Measurements from ENCODE around the gene PODXL2.
"Not testable (repeated sequence)": the region's sequence is repeated elsewhere in the genome, so short reads cannot be mapped to it uniquely, and the experiment has no call there.

PODXL2 gene

GRCh38 chr3:127630811-127631714, 2.1 kb downstream of the PODXL2 start:
- peak; percentile 50 for DNase-seq

DNA sequence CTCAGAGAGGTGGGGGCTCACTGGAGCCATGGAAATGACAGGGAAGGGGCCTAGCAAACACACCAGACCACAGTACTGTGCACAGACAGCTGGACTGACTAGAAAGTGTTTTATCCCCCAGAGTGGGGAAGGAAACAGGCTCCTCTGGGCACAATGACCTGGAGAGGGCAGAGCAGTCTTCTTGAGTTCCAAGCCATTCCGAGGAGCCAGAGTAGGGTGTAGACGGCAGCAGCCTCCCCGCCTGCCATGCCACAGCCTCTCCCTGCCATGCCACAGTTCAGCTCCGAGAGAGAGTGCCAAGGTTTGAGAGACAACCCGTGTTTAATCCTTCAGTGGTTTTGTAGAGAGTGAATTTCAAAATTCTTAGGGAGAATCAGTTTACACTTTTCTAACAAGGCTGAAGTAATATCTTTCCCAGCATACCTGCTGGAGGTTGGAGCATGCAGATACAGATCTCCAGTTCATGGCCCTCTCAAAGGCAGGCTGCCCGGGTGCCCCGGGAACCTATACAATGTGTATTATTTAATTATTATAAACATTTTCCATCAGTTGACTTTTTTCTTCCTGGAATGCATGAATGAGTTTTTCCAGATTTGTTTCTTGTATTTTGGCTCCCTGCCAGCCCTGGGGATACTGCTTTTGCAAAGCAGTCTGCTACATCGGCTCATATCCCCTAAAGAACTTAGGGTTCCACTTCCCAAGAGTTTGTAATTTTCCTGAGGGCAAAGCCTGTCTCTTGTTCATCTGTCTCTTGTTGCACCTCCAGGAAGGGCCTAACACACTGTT, 3.2 kb downstream of the PODXL2 start:
- DNase-seq, result no peak

- no peak for DNase-seq
These were observed 5.7 kb downstream of the PODXL2 start for GRCh38 chr3:127634653-127635052.

DNA sequence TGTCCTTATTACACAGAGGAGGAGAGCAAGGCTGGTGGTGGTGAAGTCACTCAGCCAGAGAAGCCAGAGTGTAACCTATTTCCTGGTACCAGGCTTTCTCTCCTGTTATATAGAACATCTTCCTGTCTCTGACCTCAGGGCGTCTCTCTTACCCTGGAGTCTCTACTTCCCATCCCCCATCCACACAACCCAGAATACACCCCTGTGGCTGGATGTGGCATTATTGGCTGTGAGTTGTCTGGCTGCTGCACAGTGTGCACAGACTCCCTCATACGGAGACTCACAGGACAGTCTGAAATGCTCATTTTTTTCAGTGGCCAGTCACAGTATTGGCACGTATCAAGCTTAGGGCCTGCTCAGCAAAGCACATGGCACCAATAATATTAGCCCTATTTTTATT, 8.6 kb downstream of the PODXL2 start:
- DNase-seq, result no peak

DNA sequence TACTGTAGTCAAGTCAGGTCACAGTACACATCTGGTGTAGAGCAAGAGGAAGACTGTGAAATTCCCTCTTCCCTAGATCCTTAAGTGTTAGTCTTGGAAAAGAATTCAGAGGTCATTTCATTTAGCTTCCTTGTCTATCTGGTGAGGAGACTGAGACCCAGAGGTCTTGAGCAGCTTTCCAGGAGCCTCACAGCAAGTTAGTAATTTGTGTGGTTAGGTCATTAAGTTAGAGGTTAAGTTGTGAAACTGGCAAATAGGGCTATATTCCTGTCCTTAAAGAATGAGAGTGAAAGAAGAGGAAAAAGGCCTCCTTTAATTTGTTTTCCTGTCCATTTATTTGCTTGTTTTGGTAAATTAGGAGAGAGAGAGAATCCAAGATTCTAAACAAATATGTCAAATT, 9.0 kb downstream of the PODXL2 start:
- no peak for DNase-seq

DNA sequence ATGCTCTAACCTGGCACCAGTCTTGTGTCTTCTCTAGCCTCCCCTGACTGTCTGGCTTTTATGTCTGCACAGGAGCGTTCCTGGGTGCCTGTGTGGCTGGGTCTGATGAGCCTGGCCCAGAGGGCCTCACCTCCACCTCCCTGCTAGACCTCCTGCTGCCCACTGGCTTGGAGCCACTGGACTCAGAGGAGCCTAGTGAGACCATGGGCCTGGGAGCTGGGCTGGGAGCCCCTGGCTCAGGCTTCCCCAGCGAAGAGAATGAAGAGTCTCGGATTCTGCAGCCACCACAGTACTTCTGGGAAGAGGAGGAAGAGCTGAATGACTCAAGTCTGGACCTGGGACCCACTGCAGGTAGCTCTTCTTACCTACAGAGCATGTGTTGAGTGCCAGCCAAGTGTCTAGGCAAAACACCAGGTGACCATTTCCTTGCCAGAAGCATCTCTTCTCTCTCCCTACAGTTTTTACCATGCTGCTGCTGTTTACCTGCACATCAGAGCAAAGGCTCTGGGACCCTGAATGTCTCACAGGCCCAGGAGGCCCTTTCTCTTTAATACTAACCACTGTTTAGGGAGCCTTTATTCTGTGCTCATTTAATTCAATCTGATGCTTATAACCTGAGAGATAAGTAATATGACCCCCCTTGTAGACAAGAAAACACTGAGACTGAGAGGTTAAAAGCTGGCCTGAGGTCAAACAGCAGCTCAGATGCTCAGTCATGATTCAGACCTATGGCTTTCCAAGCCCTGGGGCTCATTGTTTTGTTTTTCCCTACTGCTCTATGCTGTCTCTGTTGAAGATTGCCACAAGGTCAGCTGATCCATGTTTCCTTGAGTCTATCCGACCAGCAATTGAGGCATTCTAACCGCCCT, 10.4 kb downstream of the PODXL2 start:
- no peak for DNase-seq

DNA sequence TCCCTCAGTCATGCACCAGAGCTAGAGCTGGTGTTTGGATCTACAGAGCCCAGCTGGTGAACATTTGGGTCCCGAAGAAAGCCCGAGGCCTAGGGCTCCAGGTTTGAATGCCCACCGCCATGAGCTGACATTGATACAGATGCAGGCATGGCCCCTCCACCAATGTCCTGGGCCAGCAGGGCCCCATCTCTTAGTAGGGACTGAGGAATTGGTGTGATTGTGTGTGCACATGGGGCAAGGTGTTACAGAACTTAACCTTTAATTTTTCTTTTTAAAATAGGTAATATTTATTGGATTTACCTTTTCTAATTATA, 11.0 kb downstream of the PODXL2 start:
- DNase-seq, result no peak

GRCh38 chr3:127644641-127645370, 15.8 kb downstream of the PODXL2 start:
- DNase-seq, result no peak

GRCh38 chr3:127645371-127646015, 16.5 kb downstream of the PODXL2 start:
- DNase-seq, result no peak

GRCh38 chr3:127646501-127647046, 17.6 kb downstream of the PODXL2 start:
- DNase-seq, result no peak

DNA sequence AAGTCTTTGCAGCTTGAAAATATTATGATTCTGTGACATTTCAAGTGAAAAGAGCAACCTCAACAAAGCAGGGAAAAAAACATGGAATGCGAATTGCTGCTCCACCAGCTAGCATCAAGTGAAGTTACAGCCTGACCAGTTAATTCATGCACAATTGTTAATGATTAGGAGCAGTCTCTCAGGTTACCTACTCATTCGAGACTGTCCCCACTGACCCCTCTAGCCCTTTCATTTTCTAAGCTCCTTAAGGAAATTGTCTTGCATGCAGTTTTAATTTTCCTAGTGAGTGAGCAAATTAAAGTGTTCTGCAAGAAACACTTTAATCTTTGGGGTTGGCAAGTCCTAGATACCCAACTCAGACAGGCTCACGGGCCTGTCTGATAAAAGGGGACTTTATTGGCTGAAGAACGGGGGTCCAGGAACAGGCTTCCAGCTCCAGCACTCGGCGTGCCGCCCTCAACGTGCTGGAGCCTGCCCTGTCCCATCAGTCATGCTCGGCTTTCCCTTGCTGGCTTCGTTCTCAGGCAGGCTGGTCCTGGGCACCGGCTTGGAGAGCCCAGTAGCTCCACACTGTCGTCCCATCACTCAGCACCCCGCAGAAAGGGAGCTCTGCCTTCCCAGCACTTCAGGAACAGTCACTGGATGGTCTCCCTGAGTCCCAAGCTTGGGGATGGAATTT, 18.3 kb downstream of the PODXL2 start:
- DNase-seq, result no peak

- no peak for DNase-seq
These were observed 18.8 kb downstream of the PODXL2 start for GRCh38 chr3:127647845-127648204.

GRCh38 chr3:127650236-127650635, 21.3 kb downstream of the PODXL2 start:
- DNase-seq, result no peak

- no peak for DNase-seq
These were observed 22.7 kb downstream of the PODXL2 start for GRCh38 chr3:127651516-127652172.

DNA sequence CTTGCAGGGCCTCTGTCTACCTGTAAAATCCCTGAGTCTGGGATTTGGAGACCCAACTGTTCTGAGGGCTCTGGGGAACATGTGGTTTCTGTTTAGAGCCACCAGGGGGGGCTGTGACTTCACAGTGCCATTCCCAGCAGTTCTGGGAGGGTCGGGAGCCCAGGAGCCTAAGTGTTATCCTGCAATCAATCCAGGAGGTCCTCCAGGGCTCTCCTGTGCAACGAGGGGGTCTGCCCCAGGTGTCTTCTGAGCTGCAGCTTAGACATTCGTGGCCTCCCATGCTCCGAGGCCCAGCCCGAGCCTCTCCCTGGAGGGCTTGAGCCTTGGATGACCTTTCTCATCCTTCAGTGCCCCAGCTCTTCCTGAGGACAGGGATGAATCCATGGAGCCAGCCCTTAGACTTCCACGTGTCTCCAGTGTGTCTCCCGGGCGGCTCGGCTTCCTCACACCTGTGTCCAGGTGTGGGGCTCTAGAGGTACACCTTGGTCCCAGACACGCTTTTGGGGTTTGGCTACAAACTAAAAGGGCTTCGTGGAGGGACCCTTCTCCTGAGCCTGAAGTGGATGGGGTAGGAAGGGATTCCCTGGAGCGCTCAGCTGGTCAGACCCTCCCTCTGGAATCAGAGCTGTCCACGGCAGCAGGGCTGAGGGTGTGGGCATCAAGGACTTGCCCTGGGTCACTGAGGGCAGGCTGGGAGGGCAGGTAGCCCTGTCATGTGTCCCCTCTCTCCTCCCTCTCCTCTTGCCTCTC, 23.4 kb downstream of the PODXL2 start:
- DNase-seq, result no peak

DNA sequence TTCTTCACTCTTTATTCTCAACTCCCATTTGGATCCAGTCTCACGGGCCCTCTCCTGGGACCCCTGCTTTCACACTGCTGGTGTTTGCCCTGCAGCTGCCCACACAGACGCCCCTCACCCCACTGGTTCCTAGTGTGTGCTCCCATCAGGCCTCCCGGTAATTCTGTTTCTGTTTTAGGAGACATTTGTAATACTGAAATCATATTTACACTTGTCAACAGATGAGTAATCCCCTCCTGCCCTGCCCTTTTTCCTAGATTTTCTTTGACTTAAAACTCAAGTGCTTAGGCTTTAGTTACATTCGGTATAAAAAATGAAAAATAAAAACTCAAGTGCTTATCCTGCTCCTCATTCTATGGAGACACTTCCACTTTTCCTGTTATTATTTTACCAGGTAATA, 25.4 kb downstream of the PODXL2 start:
- DNase-seq, result no peak

- DNase-seq, result not testable (repeated sequence)
These were observed 26.0 kb downstream of the PODXL2 start for GRCh38 chr3:127654993-127655392.

DNA sequence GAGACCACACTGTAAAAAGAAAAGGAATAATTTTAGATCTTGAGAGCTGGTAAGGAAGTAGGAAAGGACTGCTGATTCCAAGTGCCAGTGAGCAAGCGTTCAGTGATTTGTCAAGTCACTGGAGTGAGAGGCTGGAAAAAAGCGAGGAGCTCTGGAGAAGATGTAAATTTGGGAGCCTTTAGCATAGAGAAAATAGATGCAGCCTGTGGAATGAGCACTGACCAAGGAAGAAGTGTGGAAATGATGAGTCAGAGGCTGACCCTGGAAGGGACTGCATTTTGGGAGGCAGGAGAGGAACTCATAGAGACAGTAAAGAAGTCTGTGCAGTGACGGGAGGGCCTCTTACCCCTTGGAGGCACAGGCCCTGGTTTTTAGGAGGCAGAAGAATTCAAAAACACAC, 26.7 kb downstream of the PODXL2 start:
- DNase-seq, result no peak

- DNase-seq, result no peak
These were observed 27.9 kb downstream of the PODXL2 start for GRCh38 chr3:127656906-127657305.

- no peak for DNase-seq
These were observed 29.2 kb downstream of the PODXL2 start for GRCh38 chr3:127658234-127658633.
